DMS53 treated with DMSO at 0.1 percent for 48 hours (cell line): ENCODE results near the gene TSC2.
"Not testable (repeated sequence)": the region's sequence is repeated elsewhere in the genome, so short reads cannot be mapped to it uniquely, and the experiment has no call there.

Source experiments
- DNase-seq: peaks from one replicate; lab custom pipeline; 2025; ENCODE audit not compliant: unreplicated experiment; lab: John Stamatoyannopoulos, UW

TSC2 gene

DNA sequence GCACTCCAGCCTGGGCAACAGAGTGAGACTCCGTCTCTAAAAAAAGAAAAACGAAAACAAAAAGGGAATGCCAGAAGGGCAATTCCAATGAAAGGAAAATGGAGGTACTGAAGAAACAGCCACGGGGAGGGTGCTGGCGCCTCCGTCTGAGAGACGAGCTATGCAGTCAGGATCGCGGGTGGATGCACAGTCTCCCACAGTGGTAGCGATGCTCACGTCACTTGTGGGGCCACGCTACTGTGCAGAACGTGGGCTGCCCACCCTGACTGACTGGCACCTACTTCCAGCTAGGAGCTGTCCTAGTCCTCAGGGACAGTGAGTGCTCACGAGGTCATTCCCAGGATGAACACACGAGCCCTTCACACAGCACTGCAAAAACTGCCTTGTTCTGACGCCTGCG lies 53.8 kb downstream of the TSC2 start:
- not testable (repeated sequence) for DNase-seq

DNA sequence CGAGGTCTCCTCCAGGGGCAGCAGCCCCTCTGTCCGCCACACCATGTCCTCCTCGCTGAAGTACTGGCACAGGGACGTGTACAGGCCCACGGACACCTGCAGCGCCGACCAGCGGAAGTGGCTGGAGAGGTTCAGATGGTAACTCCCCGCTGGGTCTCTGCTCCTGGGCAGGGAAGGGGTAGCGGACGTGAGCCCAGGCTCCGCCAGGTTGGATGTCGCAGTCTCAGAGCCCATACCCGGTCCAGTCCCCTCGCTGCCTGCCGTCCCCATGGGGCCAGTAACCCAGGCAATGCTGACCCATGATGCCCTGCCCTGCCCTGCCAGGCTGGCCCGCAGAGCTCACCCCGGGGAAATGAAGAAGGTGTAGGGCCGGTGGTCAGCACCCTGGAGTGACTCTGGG lies 54.7 kb downstream of the TSC2 start:
- no peak for DNase-seq

DNA sequence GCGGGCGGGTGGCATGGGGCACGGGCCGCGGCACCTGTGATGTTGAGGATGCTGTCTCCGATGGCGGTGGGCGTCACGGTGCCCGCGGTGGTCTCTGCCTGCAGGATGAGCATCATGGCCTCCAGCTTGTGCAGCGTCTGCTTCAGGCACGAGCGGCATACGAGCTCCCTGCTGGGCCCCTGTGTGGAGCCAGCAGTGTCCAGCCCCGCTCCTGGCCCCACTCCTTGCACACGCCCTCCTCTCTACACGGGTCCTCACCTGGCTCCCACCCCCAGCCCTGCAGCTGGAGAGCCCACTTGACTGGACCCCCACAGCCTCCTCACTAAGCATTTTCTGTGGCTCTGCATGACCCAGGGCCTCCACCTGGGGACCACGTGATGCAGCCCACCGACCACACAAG lies 56.7 kb downstream of the TSC2 start:
- DNase-seq: not testable (repeated sequence)

DNA sequence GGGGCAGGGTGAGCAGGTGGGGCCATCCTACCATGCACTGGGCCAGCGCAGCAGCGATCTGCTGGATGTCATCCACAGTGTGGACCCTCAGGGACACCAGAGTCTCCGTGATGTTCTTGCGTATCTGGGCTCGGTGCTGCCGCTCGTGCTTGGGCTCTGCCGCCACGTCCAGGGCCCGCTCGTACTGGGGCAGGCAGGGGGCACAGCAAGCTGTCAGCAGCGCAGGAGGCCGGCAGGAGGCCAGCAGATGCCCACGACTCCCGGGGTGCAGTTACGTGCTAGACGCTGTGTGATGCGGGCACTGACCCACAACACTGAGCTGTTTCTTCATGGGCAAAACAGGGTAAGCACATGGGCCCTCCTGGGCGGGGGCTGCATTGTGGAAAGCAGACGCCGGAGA lies 57.5 kb downstream of the TSC2 start:
- DNase-seq: not testable (repeated sequence)

DNA sequence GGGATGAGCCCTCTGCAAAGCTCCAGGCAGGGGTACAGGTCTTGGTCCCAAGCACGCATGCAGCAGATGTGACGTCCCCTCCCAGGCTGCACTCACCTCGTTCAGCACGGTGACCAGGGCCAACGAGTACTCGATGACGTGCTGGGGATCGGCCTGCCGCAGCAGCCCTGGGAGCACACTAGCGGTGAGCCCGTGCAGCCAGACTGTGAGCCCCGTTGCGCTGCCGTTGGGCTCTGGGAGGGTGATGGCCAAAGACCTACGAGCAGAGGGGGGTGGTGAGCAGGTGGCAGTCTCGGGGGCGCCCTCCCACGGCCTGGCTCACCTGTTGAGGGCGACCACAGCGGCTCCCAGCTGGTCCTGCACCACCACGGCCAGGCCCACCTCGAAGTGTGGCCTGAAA lies 58.0 kb downstream of the TSC2 start:
- DNase-seq: not testable (repeated sequence)

DNA sequence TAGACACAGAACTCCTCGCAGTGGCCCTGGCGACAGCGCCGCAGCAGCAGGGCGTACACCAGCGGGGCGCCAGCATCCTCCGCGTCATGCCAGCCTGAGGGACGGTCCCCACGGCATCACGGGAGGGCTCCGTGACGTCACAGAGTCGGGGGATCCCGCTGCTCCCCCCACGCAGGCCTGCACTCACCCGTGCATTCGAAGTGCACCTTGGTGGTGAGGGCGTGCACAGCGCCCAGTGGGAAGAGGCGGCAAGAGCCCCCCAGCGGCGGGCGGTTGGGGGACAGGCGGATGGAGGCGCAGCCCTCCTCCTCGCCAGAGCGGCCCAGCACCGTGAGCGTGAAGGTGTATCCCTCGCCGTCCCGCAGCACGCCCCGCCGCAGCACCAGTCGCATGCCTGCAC lies 58.4 kb downstream of the TSC2 start:
- DNase-seq: not testable (repeated sequence)

DNA sequence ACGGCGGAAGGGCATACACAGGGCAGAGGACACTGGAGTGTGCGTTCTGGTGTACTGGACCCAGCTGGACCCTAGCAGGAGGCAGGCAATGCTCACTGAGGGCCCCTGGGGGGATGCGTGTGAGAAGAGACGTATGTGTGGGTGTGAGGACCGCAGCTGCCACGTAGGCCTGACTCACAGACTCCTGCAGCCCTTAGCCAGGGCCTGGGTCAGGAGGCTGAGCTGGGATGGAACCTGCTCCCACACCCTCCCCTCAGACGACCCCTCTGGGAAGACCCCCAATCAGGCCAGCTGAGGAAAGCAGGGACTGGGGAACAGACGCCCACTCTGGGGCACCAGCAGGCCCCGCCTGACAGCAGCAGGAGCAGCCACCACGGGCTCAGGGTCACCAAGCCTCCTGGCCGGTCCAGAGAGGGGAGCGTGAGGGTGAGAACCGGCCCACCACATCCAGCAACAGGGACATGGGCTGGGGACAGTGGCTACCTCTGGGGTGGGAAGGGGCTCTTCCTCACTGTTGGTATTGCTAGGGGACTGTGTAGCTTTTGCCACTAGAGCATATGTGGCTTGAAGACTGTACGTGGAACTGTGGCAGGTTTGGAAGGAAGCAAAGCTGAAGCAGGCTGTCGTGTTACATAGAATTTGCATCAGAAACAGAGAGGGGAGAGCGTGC lies 59.5 kb downstream of the TSC2 start:
- not testable (repeated sequence) for DNase-seq

DNA sequence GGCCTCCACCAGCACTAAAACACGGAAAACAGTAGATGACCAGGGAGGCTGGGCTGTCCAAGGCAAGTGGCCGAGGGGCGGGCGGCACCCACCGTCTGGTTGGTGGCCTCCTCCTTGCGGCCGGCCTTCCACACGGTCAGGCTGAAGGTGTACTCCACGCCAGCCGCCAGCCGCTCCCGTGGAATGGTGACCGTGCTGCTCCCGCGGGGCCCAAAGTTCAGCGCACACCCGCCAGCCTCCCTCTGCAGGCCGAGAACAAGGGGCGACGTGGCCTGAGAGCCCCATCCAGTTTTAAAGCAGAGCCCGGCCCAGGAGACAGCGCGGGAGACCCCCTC lies 60.0 kb downstream of the TSC2 start:
- not testable (repeated sequence) for DNase-seq

DNA sequence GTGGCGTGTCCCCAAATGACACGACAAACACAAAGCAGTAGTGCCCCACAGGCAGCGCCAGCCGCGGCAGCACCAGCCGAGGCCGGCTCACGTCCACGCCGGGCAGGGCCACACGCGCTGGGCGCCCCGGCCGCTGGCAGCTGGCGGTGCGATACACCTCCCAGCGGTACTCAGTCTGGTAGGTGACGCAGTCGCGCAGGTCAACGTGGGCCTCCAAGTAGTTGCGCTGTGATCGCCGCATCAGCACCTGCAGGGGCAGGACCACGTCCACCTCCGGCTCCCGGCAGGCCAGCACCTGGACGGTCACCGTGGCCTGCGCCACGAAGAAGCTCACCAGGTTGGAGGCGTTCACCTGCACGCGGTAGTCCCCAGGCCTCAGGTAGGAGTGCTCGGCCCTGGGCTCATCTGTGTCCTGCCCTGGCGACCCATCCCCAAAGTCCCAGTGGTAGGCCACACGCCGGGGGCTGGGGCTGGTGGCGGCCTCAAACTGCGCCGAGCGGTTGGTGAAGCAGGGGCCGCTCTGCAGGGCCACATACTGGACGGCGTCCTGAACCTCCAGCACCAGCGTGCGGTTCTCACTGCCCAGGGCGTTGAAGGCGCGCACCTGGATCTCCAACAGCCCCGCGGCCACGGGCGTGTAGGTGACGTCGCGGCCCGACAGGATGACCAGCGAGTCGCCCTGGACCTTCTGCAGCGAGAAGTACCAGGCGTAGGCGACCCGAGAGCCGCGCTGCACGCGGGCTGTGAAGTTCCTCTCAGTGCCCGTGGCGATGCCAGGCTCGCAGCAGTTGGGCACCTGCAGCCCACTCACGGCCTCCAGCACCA lies 60.9 kb downstream of the TSC2 start:
- DNase-seq: not testable (repeated sequence)

DNA sequence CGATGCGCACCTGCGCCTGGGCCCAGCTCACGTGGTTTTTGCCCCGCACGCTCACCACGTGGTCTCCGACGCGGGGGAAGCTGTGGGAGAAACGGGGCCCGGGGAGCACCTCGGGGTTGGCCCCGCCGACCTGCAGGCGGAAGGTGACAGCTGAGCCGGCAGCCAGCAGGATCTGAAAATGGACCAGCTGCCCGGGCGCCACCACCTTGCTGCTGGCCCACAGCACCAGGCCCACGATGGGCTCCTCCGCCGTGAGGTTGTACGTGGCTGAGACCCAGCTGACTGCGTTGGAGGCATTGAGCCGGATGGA lies 61.4 kb downstream of the TSC2 start:
- not testable (repeated sequence) for DNase-seq

DNA sequence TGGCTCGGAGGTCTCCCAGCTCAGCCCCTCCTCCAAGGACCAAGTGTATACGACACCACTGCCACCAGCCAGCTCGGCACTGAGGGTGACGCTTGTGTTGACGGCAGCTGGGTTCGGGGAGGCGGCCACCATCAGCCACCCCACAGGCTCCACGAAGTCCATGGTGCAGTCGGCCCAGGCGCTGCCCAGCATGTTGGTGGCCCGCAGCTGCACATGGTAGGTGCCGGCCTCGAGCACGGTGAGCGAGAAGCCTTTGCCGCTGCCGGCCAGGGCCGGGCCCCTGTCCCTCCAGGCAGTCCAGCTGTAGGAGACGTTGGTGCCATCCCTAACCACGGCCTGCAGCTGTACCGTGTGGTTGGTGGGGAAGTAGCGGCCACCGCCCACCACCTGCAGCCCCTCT lies 62.1 kb downstream of the TSC2 start:
- not testable (repeated sequence) for DNase-seq

DNA sequence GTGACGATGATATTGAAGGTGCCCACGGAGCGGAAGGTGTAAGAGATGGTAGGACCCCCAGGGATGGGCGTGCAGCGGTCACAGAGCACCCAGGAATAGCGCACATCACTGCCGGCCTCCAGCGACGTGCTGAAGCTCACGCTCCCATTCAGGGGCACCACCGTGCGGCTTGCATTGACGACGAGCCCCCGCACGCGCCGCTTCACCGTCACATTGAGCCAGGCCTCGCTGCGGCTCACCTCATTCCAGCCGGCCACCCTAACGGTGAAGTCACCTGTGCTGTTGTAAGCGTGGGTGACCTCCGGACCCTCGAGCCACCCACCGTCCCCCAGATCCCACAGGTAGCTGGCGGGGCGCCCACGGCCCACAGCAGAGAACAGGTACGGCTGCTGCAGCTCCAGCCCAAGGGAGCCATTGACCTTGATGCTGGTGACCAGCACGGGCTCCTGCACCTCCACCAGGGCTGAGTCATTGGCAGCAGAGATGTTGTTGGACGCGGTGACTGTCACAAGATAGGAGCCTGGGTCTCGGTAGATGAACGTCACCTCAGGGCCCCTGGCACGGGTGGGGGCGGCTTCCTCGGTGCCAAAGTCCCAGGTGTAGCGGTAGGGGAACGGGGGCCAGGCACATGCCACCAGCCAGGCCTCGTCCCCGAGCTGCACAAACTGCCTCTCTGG lies 62.7 kb downstream of the TSC2 start:
- not testable (repeated sequence) for DNase-seq

DNA sequence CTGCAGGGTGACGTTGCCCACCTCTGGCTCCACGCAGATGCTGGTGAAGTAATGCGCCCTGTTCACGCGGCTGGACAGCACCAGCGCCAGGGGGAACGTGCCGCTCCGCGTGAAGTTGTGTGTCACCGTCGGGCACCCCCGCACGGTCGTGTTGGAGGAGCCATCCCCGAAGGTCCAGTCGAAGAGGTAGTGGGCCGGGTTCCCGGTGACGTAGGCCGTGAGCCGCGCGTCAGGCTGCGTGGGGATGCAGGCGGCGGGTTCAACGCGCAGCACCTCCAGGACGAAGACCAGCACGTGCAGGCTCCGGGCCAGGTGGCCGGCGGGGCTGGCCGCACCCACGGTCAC lies 63.2 kb downstream of the TSC2 start:
- DNase-seq: not testable (repeated sequence)

DNA sequence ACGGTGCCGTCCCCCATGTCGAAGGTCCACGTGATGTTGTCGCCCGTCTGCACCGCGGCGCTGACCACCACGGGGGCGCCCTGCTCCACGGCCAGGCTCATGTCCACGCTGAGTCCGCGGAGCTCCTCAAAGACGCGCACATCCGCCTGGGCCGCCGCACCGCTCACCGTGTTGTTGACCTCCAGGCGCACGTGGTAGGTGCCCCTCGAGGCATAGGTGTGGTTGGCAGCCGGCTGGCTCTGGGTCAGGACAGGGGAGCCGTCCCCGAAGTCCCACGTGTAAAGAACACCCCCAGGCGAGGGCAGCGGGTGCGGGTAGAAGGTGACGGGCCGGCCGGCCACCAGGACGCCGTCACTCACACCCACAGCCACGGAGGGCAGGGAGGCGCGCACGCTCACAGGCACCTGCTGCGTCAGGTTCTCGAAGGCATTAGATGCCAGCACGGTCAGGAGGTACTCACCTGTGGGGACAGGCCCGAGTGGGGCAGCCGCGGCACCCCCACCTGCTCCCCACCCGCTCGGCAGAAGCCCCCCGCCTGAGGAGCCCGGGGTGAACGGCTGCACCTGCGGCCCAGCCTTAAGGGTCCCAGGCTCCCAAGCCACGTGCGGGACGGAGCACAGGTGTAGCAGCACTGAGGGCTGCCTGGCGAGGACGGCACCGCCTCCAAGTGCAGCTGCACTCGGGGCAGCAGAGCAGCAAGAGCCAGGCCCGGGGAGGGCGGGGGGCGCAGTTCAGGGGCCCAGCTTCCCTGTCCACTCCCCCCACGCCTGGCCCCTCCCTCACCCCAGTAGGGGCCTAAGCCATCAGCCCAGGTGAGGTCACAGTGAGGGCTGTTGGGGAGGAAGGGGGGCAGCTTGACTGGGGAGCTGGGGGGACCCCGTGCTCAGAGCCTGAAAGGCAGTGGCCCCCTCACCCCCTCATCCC lies 63.9 kb downstream of the TSC2 start:
- not testable (repeated sequence) for DNase-seq

DNA sequence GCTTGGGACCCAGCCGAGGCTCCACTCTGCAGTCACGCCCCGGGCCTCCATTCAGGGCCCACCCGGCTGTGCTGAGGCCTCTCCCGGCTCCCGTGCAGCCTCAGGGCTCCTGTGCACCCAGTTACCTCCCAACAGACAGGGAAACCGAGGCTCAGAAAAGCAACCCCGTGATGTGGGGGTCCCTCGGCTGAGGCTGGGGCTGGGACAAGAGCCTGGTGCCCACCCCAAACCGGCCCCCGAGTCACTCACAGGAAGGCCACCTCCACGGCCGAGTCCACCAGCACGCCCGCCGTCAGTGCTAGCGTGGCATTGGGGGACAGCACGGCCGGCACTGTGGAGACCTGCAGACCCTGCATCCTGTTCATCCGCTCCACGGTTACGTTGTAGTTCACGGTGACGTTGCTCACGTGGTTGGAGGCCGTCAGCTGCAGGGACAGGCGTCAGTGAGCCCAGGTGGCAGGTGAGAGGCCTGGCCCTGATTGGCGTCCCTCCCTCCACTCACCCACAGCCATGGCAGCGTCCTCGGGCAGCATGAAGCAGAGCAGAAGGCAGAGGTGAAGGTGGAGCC lies 64.8 kb downstream of the TSC2 start:
- not testable (repeated sequence) for DNase-seq

DNA sequence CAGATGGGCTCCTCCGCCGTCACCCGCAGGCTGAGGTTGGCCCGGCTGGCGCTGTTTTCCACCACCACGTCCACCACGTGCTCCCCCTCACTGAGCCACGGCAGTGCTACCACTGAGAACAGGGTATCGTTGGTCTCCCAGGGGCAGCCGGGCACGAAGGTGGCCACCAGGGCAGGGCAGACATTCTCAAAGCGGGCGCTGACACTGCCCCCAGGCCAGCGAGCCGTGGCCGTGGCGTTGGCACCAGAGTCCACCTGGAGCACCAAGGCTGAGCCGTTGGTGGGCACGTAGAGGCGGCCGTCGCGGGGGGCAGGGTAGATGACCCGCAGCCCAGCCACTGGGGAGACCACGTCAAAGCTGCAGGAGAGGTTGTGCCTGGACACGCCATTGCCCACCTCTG lies 66.4 kb downstream of the TSC2 start:
- not testable (repeated sequence) for DNase-seq

DNA sequence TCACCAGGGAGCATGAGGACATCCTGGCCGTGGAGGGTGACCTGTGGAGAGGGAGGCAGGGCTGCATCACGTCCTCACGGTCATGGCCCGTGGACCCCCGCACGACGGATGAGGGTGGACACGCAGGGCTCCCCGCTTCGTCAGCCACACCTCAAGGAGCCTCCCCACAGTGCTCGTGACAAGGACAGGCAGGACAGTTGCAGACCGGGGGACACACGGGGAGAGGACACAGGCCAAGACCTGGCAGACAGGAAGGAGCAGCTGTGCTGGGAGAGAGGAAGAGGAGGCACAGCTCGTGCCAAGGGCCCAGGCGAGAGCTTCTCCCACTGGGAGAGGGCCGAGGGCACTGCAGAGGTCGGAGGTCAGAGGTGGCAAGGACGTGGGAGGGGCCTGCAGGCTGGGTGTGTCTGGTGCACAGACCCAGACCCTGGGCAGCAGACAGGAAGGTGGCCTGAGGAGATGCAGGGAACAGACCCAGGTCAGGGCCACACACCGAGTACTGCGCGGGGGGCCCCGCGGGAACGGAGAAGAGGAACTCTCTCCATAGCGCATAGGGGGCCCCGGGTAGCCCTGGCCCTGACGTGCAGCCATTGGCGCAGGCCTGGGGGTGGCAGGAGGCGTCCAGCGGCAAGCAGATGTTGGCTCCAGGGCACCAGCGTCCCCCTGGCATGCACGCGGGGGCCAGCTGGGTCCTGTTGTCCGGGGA lies 67.3 kb downstream of the TSC2 start:
- not testable (repeated sequence) for DNase-seq

DNA sequence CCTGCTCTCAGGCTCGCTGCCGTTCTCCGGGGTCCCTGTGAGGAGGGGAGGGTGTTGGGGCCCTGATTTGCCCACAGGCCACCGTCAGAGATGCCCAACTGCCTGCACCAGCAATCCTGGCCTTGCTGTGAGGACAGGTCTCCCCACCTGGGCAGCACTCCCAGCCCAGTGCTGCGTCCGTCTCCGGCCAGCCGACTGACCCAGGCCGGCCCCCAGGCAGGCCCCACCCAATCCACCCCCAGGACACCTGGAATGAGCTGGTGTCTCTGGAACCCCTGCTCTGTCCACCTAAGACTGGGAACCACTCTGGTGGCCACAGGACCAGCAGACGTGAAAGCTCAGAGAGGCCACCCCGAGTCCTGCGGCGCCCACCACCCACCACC lies 67.8 kb downstream of the TSC2 start:
- no peak for DNase-seq

DNA sequence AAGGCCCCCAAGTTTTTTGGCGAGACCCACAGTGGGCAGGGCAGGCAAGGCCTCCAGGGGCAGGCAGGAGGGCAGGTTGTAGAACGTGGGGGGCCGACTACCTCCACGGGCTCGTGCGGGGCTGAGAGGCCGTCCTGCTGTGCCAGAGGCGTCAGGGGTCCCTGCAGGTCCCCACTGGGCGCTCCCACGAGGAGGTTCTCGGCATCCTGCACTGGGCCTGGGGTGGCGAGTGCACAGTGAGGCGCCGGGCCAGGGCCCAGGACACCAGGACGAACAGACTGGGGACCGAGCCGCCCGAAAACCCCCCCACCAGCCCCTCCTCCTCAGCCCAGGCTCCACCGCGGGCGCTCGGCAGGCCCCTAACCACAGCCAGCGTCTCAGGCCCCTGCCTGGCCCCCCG lies 68.6 kb downstream of the TSC2 start:
- DNase-seq: not testable (repeated sequence)

DNA sequence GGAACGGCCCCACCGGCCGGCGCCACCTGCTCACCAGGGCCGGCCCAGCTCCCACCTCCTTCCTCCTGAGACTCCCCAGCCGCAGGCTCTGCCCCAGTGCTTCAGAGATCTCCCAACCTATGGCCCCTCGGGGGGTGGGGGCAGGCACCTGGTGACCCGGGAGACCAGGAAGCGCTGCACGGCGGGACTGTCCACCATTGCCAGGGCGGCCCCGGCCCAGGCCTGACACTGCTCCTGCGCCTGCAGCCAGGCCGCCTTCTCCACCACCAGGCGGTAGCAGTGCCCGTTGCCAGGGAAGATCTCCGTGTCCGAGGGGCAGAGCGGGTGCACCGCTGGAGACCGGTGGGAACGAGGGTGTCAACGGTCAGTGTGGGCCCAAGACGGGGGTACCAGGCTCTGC lies 69.6 kb downstream of the TSC2 start:
- DNase-seq: not testable (repeated sequence)
